Adrenal gland (tissue), 12 donors: ENCODE measurements around the gene LARGE1. TPM values are rescaled to one million over a fixed set of nuclear protein-coding genes. Genes with fewer than 3 reads are reported as not detected.

Source experiments
- DNase-seq, 7 donors: peaks; one replicate each; pipeline ENCODE4 v3.0.0-alpha.2; 2019 to 2020
- H3K27ac ChIP-seq, 5 donors: fragments of 200-600 bp; sonication (generic) in 4 of 5; 1 replicate in 3 of 5; 2 replicates in 2 of 5; pipeline versions ENCODE4 v1.5.1 to v1.8.0; 2016 to 2020; ENCODE audit warnings: mild to moderate bottlenecking in 1 of 5
- H3K27me3 ChIP-seq: fragments of 200-600 bp; 2 replicates; pipeline ENCODE4 v1.8.0; 2021
- H3K36me3 ChIP-seq, 2 donors: fragments of 200-600 bp; replicated peaks in 1 of 2; 1 replicate in 1 of 2; 2 replicates in 1 of 2; pipeline versions ENCODE4 v1.5.1 to v1.8.0; 2018 to 2022
- H3K4me1 ChIP-seq, 2 donors: fragments of 200-600 bp; replicated peaks in 1 of 2; 1 replicate in 1 of 2; 2 replicates in 1 of 2; pipeline versions ENCODE4 v1.5.1 to v1.8.0; 2018 to 2021
- H3K4me3 ChIP-seq, 4 donors: fragments of 200-600 bp; sonication (generic) in 3 of 4; one replicate each; pipeline ENCODE4 v1.5.1; 2016 to 2018
- H3K9me3 ChIP-seq, 3 donors: fragments of 200-600 bp; sonication (generic) in 1 of 3; replicated peaks in 1 of 3; 1 replicate in 2 of 3; 2 replicates in 1 of 3; pipeline versions ENCODE4 v1.5.1 to v1.8.0; 2016 to 2021
- CTCF ChIP-seq, 6 experiments: fragments of 450-650 bp in 4 of 6; fragments of 200-600 bp in 2 of 6; sonication (generic) in 1 of 6; IDR thresholded peaks; 1 replicate in 5 of 6; 2 replicates in 1 of 6; pipeline versions ENCODE4 v1.5.1 to v1.8.0; 2016 to 2021; ENCODE audit warnings: antibody characterized with exemption in 6 of 6, mild to moderate bottlenecking in 2 of 6, moderate library complexity in 1 of 6
- POLR2A ChIP-seq, 2 donors: fragments of 450-650 bp; IDR thresholded peaks; one replicate each; pipeline ENCODE4 v1.6.1; 2017; ENCODE audit warnings: antibody characterized with exemption in 2 of 2, mild to moderate bottlenecking in 2 of 2, moderate library complexity in 1 of 2
- WGBS, 4 donors: extraction: QIAGEN DNeasy Blood & Tissue Kit in 2 of 4; methylation state at CpG; one replicate each; pipeline versions ENCODE4 v1.1.5 to v1.1.7; 2013 to 2017; 5-methylcytosine and 5-hydroxymethylcytosine counted together
- intact Hi-C, 2 donors: fragments of 100-400 bp; cut with DNase I; formaldehyde crosslinking; loops; one replicate each; pipeline versions ENCODE4 v1.14.1 to v1.15.0; 2022 to 2023
- polyA plus RNA-seq, 3 donors: library from polyadenylated mRNA; stranded (reverse); fragments of 200-250 nt in 2 of 3; fragments of 350-450 nt in 1 of 3; fragmentation: Illumina TruSeq in 1 of 3; extraction: RNeasy Lipid Tissue Mini Kit (QIAGEN cat#74804) in 1 of 3; gene quantifications; one replicate each; pipeline ENCODE4 v1.2.3, GENCODE V29; 2013 to 2014
- total RNA-seq, 9 donors: library from RNA; depleted of rRNA in 4 of 9; stranded (reverse); fragments of >200 nt in 4 of 9; fragments of 120-200 nt in 1 of 9; fragmentation: NEBNext Ultra II Directional in 1 of 9; extraction: Animal tissue kit (Norgen Biotek cat#: 25700) in 1 of 9; gene quantifications; one replicate each; pipeline versions ENCODE4 v1.1.0 to v1.2.4, GENCODE V29; 2013 to 2023
- donor health status: healthy with polysubstance abuse.
- donor health status: Bipolar disorder and iron deficiency.
- donor health status: DM: yes; HTN: yes; CAD: no.
- donor health status: DM: no; HTN: no; CAD: no.
- donor health status: DM: no; HTN: no; CAD: no.
- donor health status: DM: yes; HTN: yes; CAD: no.

LARGE1 gene
- total and polyA plus RNA-seq, 12 donors: 3.4 to 67.6 (median 30.6) TPM

GRCh38 chr22:33640900-33641299, 279.4 kb downstream of the LARGE1 start:
- 88 to 93% (median 92%) methylated on average over 5 to 7 of the region's 7 CpGs for WGBS, 4 donors
- TF ChIP-seq POLR2A (IDR thresholded peaks at IDR 0.05): no peak
- TF ChIP-seq CTCF (IDR thresholded peaks at IDR 0.05): no peak

GRCh38 chr22:33639588-33640254, 280.6 kb downstream of the LARGE1 start:
- TF ChIP-seq POLR2A (IDR thresholded peaks at IDR 0.05) (no peak), CTCF (IDR thresholded peaks at IDR 0.05) (no peak)
- no peaks in the 10 kb centered on the region for H3K4me1 ChIP-seq
- no peak overlapping the region for H3K4me3 ChIP-seq
- no peak overlapping the region for H3K27ac ChIP-seq
- H3K27me3 ChIP-seq: no peaks in the 10 kb centered on the region
- no peaks in the 10 kb centered on the region for H3K9me3 ChIP-seq
- H3K36me3 ChIP-seq: no peaks in the 10 kb centered on the region
- 85 to 88% (median 85%) methylated on average over 10 of the region's 10 CpGs for WGBS, 4 donors
- DNase-seq: no peak
- intact Hi-C loops: no loop called here

More at GRCh38 chr22:33640900-33641299, 279.4 kb downstream of the LARGE1 start:
- Histone ChIP-seq H3K36me3 (no peaks in the 10 kb centered on the region), H3K4me1 (no peaks in the 10 kb centered on the region), H3K4me3 (no peak overlapping the region), H3K27ac (no peak overlapping the region), H3K27me3 (no peaks in the 10 kb centered on the region), H3K9me3 (no peaks in the 10 kb centered on the region)
- intact Hi-C loops: no loop called here
- DNase-seq: no peak

GRCh38 chr22:33635766-33636165, 284.5 kb downstream of the LARGE1 start:
- Histone ChIP-seq H3K4me3 (no peak overlapping the region), H3K9me3 (no peaks in the 10 kb centered on the region), H3K27ac (no peak overlapping the region), H3K27me3 (no peaks in the 10 kb centered on the region), H3K4me1 (no peaks in the 10 kb centered on the region), H3K36me3 (no peaks in the 10 kb centered on the region)
- WGBS, 4 donors: 0 to 90% (median 60%) methylated on average over 1 to 2 of the region's 2 CpGs
- no peak for DNase-seq
- TF ChIP-seq POLR2A (IDR thresholded peaks at IDR 0.05) (no peak), CTCF (IDR thresholded peaks at IDR 0.05) (no peak)
- intact Hi-C loops: no loop called here

GRCh38 chr22:33631777-33632176, 288.5 kb downstream of the LARGE1 start:
- Histone ChIP-seq H3K36me3 (no peaks in the 10 kb centered on the region), H3K4me3 (no peak overlapping the region), H3K27me3 (no peaks in the 10 kb centered on the region), H3K4me1 (no peaks in the 10 kb centered on the region), H3K27ac (no peak overlapping the region), H3K9me3 (no peaks in the 10 kb centered on the region)
- intact Hi-C loops: no loop called here
- TF ChIP-seq CTCF (IDR thresholded peaks at IDR 0.05) (no peak), POLR2A (IDR thresholded peaks at IDR 0.05) (no peak)
- no peak for DNase-seq
- 92 to 96% (median 94%) methylated on average over 9 of the region's 9 CpGs for WGBS, 4 donors
